ENCODE measurements around the gene SLC4A7. TPM values are rescaled to one million over a fixed set of nuclear protein-coding genes. Genes with fewer than 3 reads are reported as not detected.

SLC4A7 gene
- total and polyA plus RNA-seq, 2 donors (not counting 3 experiments of a cell fraction or from before 2014, with no cell fraction given): 7.8 to 50.9 TPM

GRCh38 chr3:27353221-27353620 lies 131.0 kb downstream of the SLC4A7 start:
- H3K27me3 ChIP-seq (ENCODE audit: control insufficient read depth in 2 of 2, insufficient read depth in 2 of 2, low read length in 2 of 2): no peaks in the 10 kb centered on the region
- H3K4me2 ChIP-seq (ENCODE audit: insufficient read depth, low read length): no peak overlapping the region
- DNase-seq (ENCODE audit: low read depth, low spot score): no peak
- H3K9ac ChIP-seq (replicated peaks; ENCODE audit: extremely low read depth, insufficient read depth, low read length): no peak overlapping the region
- no peak overlapping the region for H3K4me3 ChIP-seq (replicated peaks in 1 of 3; ENCODE audit: insufficient read depth in 1 of 3, low read depth in 1 of 3, low read length in 3 of 3)
- H3K79me2 ChIP-seq (ENCODE audit: control insufficient read depth, insufficient read depth, low read length): no peaks in the 10 kb centered on the region
- H3K9me3 ChIP-seq (replicated peaks; ENCODE audit: control insufficient read depth, insufficient read depth, low read length): no peaks in the 10 kb centered on the region
- peaks cover 13% of the 10 kb centered on the region for H3K4me1 ChIP-seq (ENCODE audit: control insufficient read depth, extremely low read depth, insufficient read depth, low read length)
- TF ChIP-seq JUN (IDR thresholded peaks at IDR 0.05; ENCODE audit: borderline replicate concordance, insufficient read depth, insufficient read length, low read depth) (no peak), MAX (IDR thresholded peaks at IDR 0.05; ENCODE audit: insufficient read depth, insufficient read length) (no peak)
- intact Hi-C loops (cut with micrococcal nuclease): no loop called here
- ChIA-PET CTCF (no interaction called here), POLR2A (no interaction called here)
- H2AFZ ChIP-seq (ENCODE audit: low read depth, low read length): no peak overlapping the region
- H4K20me1 ChIP-seq (replicated peaks; ENCODE audit: control insufficient read depth, extremely low read depth, insufficient read depth, low read length): no peaks in the 10 kb centered on the region
- no peaks in the 10 kb centered on the region for H3K9me1 ChIP-seq (replicated peaks; ENCODE audit: control insufficient read depth, extremely low read depth, insufficient read depth, low read length)
- no peak overlapping the region for H3K27ac ChIP-seq (ENCODE audit: insufficient read depth, low read depth, low read length)
- dilution Hi-C loops (cut with MboI; ENCODE audit: extremely low pct_ligation_motif_present, low sequenced_read_pairs): no loop called here
- no TSS peak for BruUV-seq (replicated peaks)
- FAIRE-seq: no peak
- H3K36me3 ChIP-seq (ENCODE audit: control insufficient read depth in 2 of 2, extremely low read depth in 1 of 2, insufficient read depth in 2 of 2, low read length in 2 of 2): no peaks in the 10 kb centered on the region

- H3K9me1 ChIP-seq (replicated peaks; ENCODE audit: control insufficient read depth, extremely low read depth, insufficient read depth, low read length): no peaks in the 10 kb centered on the region
- TF ChIP-seq POLR2A (IDR thresholded peaks at IDR 0.05; ENCODE audit: low read depth, low read length): no peak
- dilution Hi-C loops (cut with MboI; ENCODE audit: extremely low pct_ligation_motif_present, low sequenced_read_pairs): no loop called here
- H3K79me2 ChIP-seq (ENCODE audit: control insufficient read depth, insufficient read depth, low read length): no peaks in the 10 kb centered on the region
- FAIRE-seq (no peak), DNase-seq (ENCODE audit: low read depth, low spot score) (no peak)
- no peak overlapping the region for H3K9ac ChIP-seq (replicated peaks; ENCODE audit: extremely low read depth, insufficient read depth, low read length)
- POLR2A ChIA-PET: no interaction called here
- no peak overlapping the region for H2AFZ ChIP-seq (ENCODE audit: low read depth, low read length)
- no peaks in the 10 kb centered on the region for H3K9me3 ChIP-seq (replicated peaks; ENCODE audit: control insufficient read depth, insufficient read depth, low read length)
- no peak overlapping the region for H3K27ac ChIP-seq (ENCODE audit: insufficient read depth, low read depth, low read length)
- H4K20me1 ChIP-seq (replicated peaks; ENCODE audit: control insufficient read depth, extremely low read depth, insufficient read depth, low read length): no peaks in the 10 kb centered on the region
- H3K4me2 ChIP-seq (ENCODE audit: insufficient read depth, low read length): no peak overlapping the region
- CTCF ChIA-PET: no interaction called here
- H3K36me3 ChIP-seq (ENCODE audit: control insufficient read depth in 2 of 2, extremely low read depth in 1 of 2, insufficient read depth in 2 of 2, low read length in 2 of 2): no peaks in the 10 kb centered on the region
- no peak overlapping the region for H3K4me3 ChIP-seq (replicated peaks in 1 of 3; ENCODE audit: insufficient read depth in 1 of 3, low read depth in 1 of 3, low read length in 3 of 3)
- intact Hi-C loops (cut with micrococcal nuclease): no loop called here
- peaks cover 10% of the 10 kb centered on the region for H3K4me1 ChIP-seq (ENCODE audit: control insufficient read depth, extremely low read depth, insufficient read depth, low read length)
- no peaks in the 10 kb centered on the region for H3K27me3 ChIP-seq (ENCODE audit: control insufficient read depth in 2 of 2, insufficient read depth in 2 of 2, low read length in 2 of 2)
- BruUV-seq (replicated peaks): no TSS peak
Observed at GRCh38 chr3:27352047-27352446, 132.1 kb downstream of the SLC4A7 start.

Measured in endothelial cell of umbilical vein (primary cell).